H1 (cell line): ENCODE measurements around the gene TMEM200B. TPM values are rescaled to one million over a fixed set of nuclear protein-coding genes. Genes with fewer than 3 reads are reported as not detected.

ENCODE experiments used
- CTCF ChIA-PET: fragments of 300-600 bp; sonication (Branson Sonifier 250); formaldehyde crosslinking; loops from one replicate; lab custom pipeline; 2021; ENCODE audit not compliant: partially characterized antibody; lab: Charles Lee
- POLR2A ChIA-PET: fragments of 300-600 bp; sonication (Branson Sonifier 250); formaldehyde crosslinking; loops from one replicate; lab custom pipeline; 2021; ENCODE audit warnings: inconsistent platforms; ENCODE audit not compliant: partially characterized antibody; lab: Charles Lee
- DNase-seq, 2 experiments: peaks; one replicate each; pipeline versions ENCODE4 v3.0.0 to v3.0.0-alpha.2; 2010 to 2022; ENCODE audit warnings: low spot score in 2 of 2, low read depth in 1 of 2, mixed read lengths in 1 of 2
- FAIRE-seq: peaks from 2 replicates; lab custom pipeline; 2011; peaks lifted over from hg19 to GRCh38; lab: Jason Lieb, UNC
- H2AFZ ChIP-seq: 2 replicates; pipeline ENCODE4 v1.8.1; 2012; ENCODE audit warnings: low read length, inconsistent platforms
- H2AK5ac ChIP-seq: 2 replicates; pipeline ENCODE4 v1.6.1; 2013; ENCODE audit warnings: low read depth, low read length
- H2BK120ac ChIP-seq: replicated peaks from 2 replicates; pipeline ENCODE3; 2013; ENCODE audit warnings: low read depth, low read length, inconsistent platforms
- H2BK12ac ChIP-seq: 2 replicates; pipeline ENCODE4 v1.6.1; 2013; ENCODE audit warnings: low read depth, low read length
- H2BK15ac ChIP-seq: 2 replicates; pipeline ENCODE4 v1.6.1; 2013; ENCODE audit warnings: low read length
- H2BK20ac ChIP-seq: 2 replicates; pipeline ENCODE4 v1.6.1; 2013; ENCODE audit warnings: low read length
- H2BK5ac ChIP-seq: 2 replicates; pipeline ENCODE4 v1.6.1; 2013; ENCODE audit warnings: low read depth, low read length
- H3K14ac ChIP-seq: 2 replicates; pipeline ENCODE4 v1.6.1; 2013; ENCODE audit warnings: inconsistent platforms; ENCODE audit not compliant: insufficient read length
- H3K18ac ChIP-seq: 2 replicates; pipeline ENCODE4 v1.6.1; 2013; ENCODE audit warnings: low read length; ENCODE audit errors: extremely low read depth
- H3K23ac ChIP-seq: 2 replicates; pipeline ENCODE4 v1.6.1; 2013; ENCODE audit warnings: inconsistent platforms; ENCODE audit not compliant: insufficient read length
- H3K23me2 ChIP-seq: 2 replicates; pipeline ENCODE4 v1.6.1; 2013; ENCODE audit warnings: low read depth, low read length
- H3K27ac ChIP-seq: 2 replicates; pipeline ENCODE4 v1.6.1; 2011; ENCODE audit warnings: low read depth, low read length, inconsistent platforms
- H3K27me3 ChIP-seq, 4 experiments: replicated peaks in 1 of 4; 1 replicate in 1 of 4; 2 replicates in 3 of 4; pipeline versions ENCODE4 v1.6.1 to v1.8.1; 2011 to 2013; ENCODE audit warnings: low read length in 3 of 4, mild to moderate bottlenecking in 3 of 4, inconsistent platforms in 2 of 4, mixed read lengths in 2 of 4, moderate library complexity in 1 of 4; ENCODE audit not compliant: control insufficient read depth in 3 of 4, insufficient read depth in 3 of 4; ENCODE audit errors: extremely low read depth in 1 of 4
- H3K36me3 ChIP-seq, 4 experiments: 2 replicates each; pipeline versions ENCODE4 v1.6.1 to v1.8.1; 2011 to 2013; ENCODE audit warnings: mild to moderate bottlenecking in 4 of 4, low read length in 3 of 4, moderate library complexity in 2 of 4, control low read depth in 1 of 4, inconsistent platforms in 1 of 4; ENCODE audit not compliant: insufficient read depth in 4 of 4, control insufficient read depth in 2 of 4
- H3K4ac ChIP-seq: replicated peaks from 2 replicates; pipeline ENCODE3; 2013; ENCODE audit warnings: low read length, low read depth, mixed read lengths, inconsistent platforms; ENCODE audit not compliant: insufficient read length
- H3K4me1 ChIP-seq, 4 experiments: replicated peaks in 1 of 4; 1 replicate in 1 of 4; 2 replicates in 3 of 4; pipeline versions ENCODE4 v1.6.1 to v1.8.1; 2011 to 2013; ENCODE audit warnings: low read length in 3 of 4, inconsistent platforms in 2 of 4, mixed read lengths in 1 of 4; ENCODE audit not compliant: insufficient read depth in 4 of 4, control insufficient read depth in 3 of 4
- H3K4me2 ChIP-seq, 2 experiments: 2 replicates each; pipeline versions ENCODE4 v1.6.1 to v1.8.1; 2011 to 2013; ENCODE audit warnings: low read depth in 2 of 2, low read length in 2 of 2, control low read depth in 1 of 2, inconsistent platforms in 1 of 2, mild to moderate bottlenecking in 1 of 2; ENCODE audit not compliant: insufficient read depth in 1 of 2
- H3K4me3 ChIP-seq, 4 experiments: fragments of 200-600, 300-600 bp in 1 of 4; sonication (generic), shearing (Covaris generic), sonication (Bioruptor Twin) in 1 of 4; 2 replicates each; pipeline versions ENCODE4 v1.5.1 to v1.8.1; 2011 to 2016; ENCODE audit warnings: low read length in 4 of 4, low read depth in 3 of 4, control low read depth in 2 of 4, inconsistent platforms in 2 of 4, mild to moderate bottlenecking in 2 of 4, mixed read lengths in 1 of 4, moderate library complexity in 1 of 4; ENCODE audit not compliant: insufficient read depth in 2 of 4; ENCODE audit errors: extremely low read depth in 1 of 4
- H3K56ac ChIP-seq: replicated peaks from 2 replicates; pipeline ENCODE3; 2013; ENCODE audit warnings: low read depth, mild to moderate bottlenecking, mixed read lengths, low read length, inconsistent platforms; ENCODE audit not compliant: insufficient read length
- H3K79me1 ChIP-seq: 2 replicates; pipeline ENCODE4 v1.6.1; 2013; ENCODE audit warnings: low read depth, low read length, control low read depth
- H3K79me2 ChIP-seq, 2 experiments: 2 replicates each; pipeline versions ENCODE4 v1.6.1 to v1.8.1; 2012 to 2013; ENCODE audit warnings: low read length in 2 of 2, mild to moderate bottlenecking in 2 of 2, inconsistent platforms in 1 of 2; ENCODE audit not compliant: insufficient read depth in 2 of 2, control insufficient read depth in 1 of 2
- H3K9ac ChIP-seq, 4 experiments: replicated peaks in 1 of 4; 1 replicate in 1 of 4; 2 replicates in 3 of 4; pipeline versions ENCODE4 v1.6.1 to v1.8.1; 2011 to 2013; ENCODE audit warnings: low read depth in 3 of 4, low read length in 3 of 4, control low read depth in 2 of 4, mild to moderate bottlenecking in 2 of 4, moderate library complexity in 2 of 4, inconsistent platforms in 1 of 4; ENCODE audit errors: extremely low read depth in 1 of 4
- H3K9me3 ChIP-seq, 2 experiments: 2 replicates each; pipeline versions ENCODE4 v1.6.1 to v1.8.1; 2012 to 2013; ENCODE audit warnings: mild to moderate bottlenecking in 2 of 2, moderate library complexity in 2 of 2, control low read depth in 1 of 2, inconsistent platforms in 1 of 2, low read depth in 1 of 2, low read length in 1 of 2, mixed read lengths in 1 of 2; ENCODE audit not compliant: insufficient read depth in 2 of 2
- H4K20me1 ChIP-seq, 2 experiments: replicated peaks in 1 of 2; 2 replicates each; pipeline versions ENCODE3 to v1.8.1; 2011 to 2013; ENCODE audit warnings: inconsistent platforms in 2 of 2, low read length in 2 of 2, mild to moderate bottlenecking in 1 of 2; ENCODE audit not compliant: insufficient read depth in 2 of 2, control insufficient read depth in 1 of 2
- H4K5ac ChIP-seq: 2 replicates; pipeline ENCODE4 v1.6.1; 2013; ENCODE audit warnings: low read length, low read depth, mixed read lengths, inconsistent platforms; ENCODE audit not compliant: insufficient read length
- H4K8ac ChIP-seq: 2 replicates; pipeline ENCODE4 v1.8.0; 2013; ENCODE audit warnings: mild to moderate bottlenecking, moderate library complexity, low read length, inconsistent platforms; ENCODE audit not compliant: insufficient read depth; ENCODE audit errors: extremely low read depth
- H4K91ac ChIP-seq: replicated peaks from 2 replicates; pipeline ENCODE3; 2013; ENCODE audit warnings: low read length, mixed read lengths, inconsistent platforms; ENCODE audit not compliant: insufficient read length
- BCL11A ChIP-seq, 2 experiments: IDR thresholded peaks; one replicate each; pipeline ENCODE4 v1.6.1; 2011; ENCODE audit warnings: low read depth in 2 of 2, low read length in 2 of 2, mild to moderate bottlenecking in 2 of 2
- BRCA1 ChIP-seq: IDR thresholded peaks from 2 replicates; pipeline ENCODE4 v1.6.1; 2012; ENCODE audit warnings: low read depth, low read length, improper control_type of control experiment
- CHD2 ChIP-seq: IDR thresholded peaks from 2 replicates; pipeline ENCODE4 v1.6.1; 2012; ENCODE audit warnings: low read length, improper control_type of control experiment
- CREB1 ChIP-seq: IDR thresholded peaks from 2 replicates; pipeline ENCODE4 v1.6.1; 2012; ENCODE audit warnings: inconsistent platforms
- MAFK ChIP-seq: IDR thresholded peaks from 2 replicates; pipeline ENCODE4 v1.6.1; 2012; ENCODE audit warnings: low read depth, mild to moderate bottlenecking, improper control_type of control experiment, low read length
- MAX ChIP-seq: IDR thresholded peaks from 2 replicates; pipeline ENCODE4 v1.6.1; 2012; ENCODE audit warnings: inconsistent platforms
- PHF8 ChIP-seq: fragments of 200-600 bp; sonication (generic); conservative IDR thresholded peaks from 2 replicates; pipeline ENCODE4 v1.7.1; 2012; ENCODE audit warnings: low read depth, mild to moderate bottlenecking, inconsistent platforms, low read length, moderate library complexity
- POLR2AphosphoS5 ChIP-seq: IDR thresholded peaks from 2 replicates; pipeline ENCODE4 v1.6.1; 2011; ENCODE audit warnings: low read depth, low read length
- SAP30 ChIP-seq: fragments of 300-600 bp; sonication (generic); IDR thresholded peaks from 2 replicates; pipeline ENCODE4 v1.7.1; 2012; ENCODE audit warnings: low read length, moderate library complexity, mild to moderate bottlenecking, inconsistent platforms; ENCODE audit not compliant: insufficient read depth, insufficient replicate concordance
- SIRT6 ChIP-seq: IDR thresholded peaks from one replicate; pipeline ENCODE4 v1.7.1; 2012; ENCODE audit warnings: low read length, inconsistent platforms
- SRF ChIP-seq: IDR thresholded peaks from 2 replicates; pipeline ENCODE4 v1.6.1; 2011; ENCODE audit warnings: mild to moderate bottlenecking, low read depth, low read length, moderate library complexity
- WGBS, 2 experiments: shearing (Covaris generic) in 1 of 2; methylation state at CpG; one replicate each; pipeline versions ENCODE4 v1.1.6 to v1.1.7; 2013 to 2015; ENCODE audit warnings: low lambda C conversion rate in 2 of 2, mixed read lengths in 2 of 2, inconsistent platforms in 1 of 2, low coverage in 1 of 2, missing lambda C conversion rate in 1 of 2; ENCODE audit not compliant: insufficient replicate concordance in 2 of 2, insufficient coverage in 1 of 2, insufficient read length in 1 of 2; ENCODE audit errors: extremely low coverage in 1 of 2, missing lambda C conversion rate in 1 of 2; 5-methylcytosine and 5-hydroxymethylcytosine counted together
- polyA plus RNA-seq, 7 experiments: library from polyadenylated mRNA; depleted of rRNA in 3 of 7; stranded (reverse) in 5 of 7; unstranded in 2 of 7; fragments of >200 nt in 5 of 7; fragments of 200-250 nt in 2 of 7; gene quantifications; 1 replicate in 5 of 7; 2 replicates in 1 of 7; 4 replicates in 1 of 7; pipeline versions ENCODE4 v1.2.1 to v1.2.3, GENCODE V29; 2011 to 2013; ENCODE audit warnings: missing spikeins in 2 of 7, mixed read lengths in 2 of 7
- total RNA-seq: library from RNA; stranded (reverse); fragmentation: NEBNext Ultra II Directional; extraction: Animal tissue kit (Norgen Biotek cat#: 25700); gene quantifications from 2 replicates; pipeline ENCODE4 v1.2.1, GENCODE V29; 2021

TMEM200B gene
- total and polyA plus RNA-seq, 2 of the 8 experiments (the other 6 are each of a cell fraction or from before 2014, with no cell fraction given) = 4.9 to 11.0 TPM

GRCh38 chr1:29148656-29149491 is 25.2 kb upstream of the TMEM200B start:
- Histone ChIP-seq H3K4me3 (no peak overlapping the region), H4K5ac (no peak overlapping the region), H3K4me2 (no peak overlapping the region), H3K23me2 (no peaks in the 10 kb centered on the region), H3K79me1 (0 out of 2 replicates have a peak, but pooled peaks cover 2% of the 10 kb centered on the region), H3K9me3 (no peaks in the 10 kb centered on the region), H4K91ac (no peak overlapping the region), H3K14ac (no peak overlapping the region), H2AFZ (no peak overlapping the region), H3K79me2 (no peaks in the 10 kb centered on the region), H3K9ac (no peak overlapping the region), H2BK120ac (no peak overlapping the region), H2BK12ac (no peak overlapping the region), H3K36me3 (peaks cover 24 to 84% (median 66%) of the 10 kb centered on the region in 4 experiments), H3K23ac (no peak overlapping the region), H3K18ac (no peak overlapping the region), H4K8ac (no peak overlapping the region), H2BK20ac (no peak overlapping the region), H3K56ac (no peak overlapping the region), H2AK5ac (no peak overlapping the region), H3K27ac (no peak overlapping the region), H3K4me1 (no peaks in the 10 kb centered on the region), H2BK5ac (no peak overlapping the region), H2BK15ac (no peak overlapping the region), H3K27me3 (no peaks in the 10 kb centered on the region), H3K4ac (no peak overlapping the region), H4K20me1 (peaks cover 0 to 2% of the 10 kb centered on the region in 2 experiments)
- POLR2A ChIA-PET = interaction anchor here (0.9 kb wide), 1 partner anchor 8 kb away, joined by 3 read pairs; no protein-coding TSS in a partner anchor
- FAIRE-seq (no peak), DNase-seq (no peak)
- CTCF ChIA-PET = interaction anchor here (2.1 to 2.4 kb wide), 2 partner anchors 49 to 53 kb away, joined by 5 to 9 read pairs; no protein-coding TSS in a partner anchor
- WGBS, 2 experiments = 90% methylated on average over 30 of the region's 35 CpGs; no CpG with 5 or more reads in 1 of the 2 experiments
- TF ChIP-seq MAX (no peak), SRF (no peak), SAP30 (no peak), SIRT6 (no peak), CREB1 (no peak), BCL11A (IDR thresholded peaks at IDR 0.05; ENCODE audit: low read depth in 2 of 2, low read length in 2 of 2) (no peak), MAFK (no peak), PHF8 (no peak), BRCA1 (no peak), POLR2AphosphoS5 (no peak), CHD2 (no peak)
